GM18498 (cell line): ENCODE results near the gene TAF9.
"Not testable (repeated sequence)": the region's sequence is repeated elsewhere in the genome, so short reads cannot be mapped to it uniquely, and the experiment has no call there.

Experiments used
- ATAC-seq: cut with Tn5 transposase; IDR thresholded peaks from one replicate; pipeline ENCODE4 v1.9.1; 2021; ENCODE audit warnings: mild to moderate bottlenecking, moderate library complexity; ENCODE audit not compliant: unreplicated experiment

TAF9 gene

GRCh38 chr5:69369340-69370121 lies at the start of gene TAF9, which contains the start of the genes AK6 and RAD17:
Gene TAF9 (minus strand): TSS chr5:69369520. CDS start chr5:69365737, 3,783 bp downstream.
Gene AK6 (minus strand): TSS chr5:69369520. CDS start chr5:69369490, 30 bp downstream.
Gene RAD17 (plus strand): TSS chr5:69369818. CDS start chr5:69372209, 2,391 bp downstream.
- peak; percentile 93 for ATAC-seq

- ATAC-seq, result no peak
Observed at GRCh38 chr5:69418554-69418953, 49.2 kb upstream of the TAF9 start.

GRCh38 chr5:69416699-69417098 lies 47.4 kb upstream of the TAF9 start:
- no peak for ATAC-seq

- ATAC-seq, result no peak
Observed at GRCh38 chr5:69416180-69416579, 46.9 kb upstream of the TAF9 start.

GRCh38 chr5:69415584-69415958 lies 46.3 kb upstream of the TAF9 start:
- ATAC-seq, result no peak

- ATAC-seq, result peak; percentile 68
Observed at GRCh38 chr5:69414885-69415583, 45.7 kb upstream of the TAF9 start, which contains the start of gene MARVELD2. Gene MARVELD2 (plus strand): TSS chr5:69415116. CDS start chr5:69419386, 4,270 bp downstream.

- ATAC-seq, result no peak
Observed at GRCh38 chr5:69404659-69405330, 35.5 kb upstream of the TAF9 start.

- ATAC-seq, result no peak
Observed at GRCh38 chr5:69378376-69378775, 9.1 kb upstream of the TAF9 start.

GRCh38 chr5:69374911-69375446 lies 5.7 kb upstream of the TAF9 start:
- peak; percentile 81 for ATAC-seq

GRCh38 chr5:69372394-69372793 lies 3.1 kb upstream of the TAF9 start:
- ATAC-seq, result no peak

- not testable (repeated sequence) for ATAC-seq
Observed at GRCh38 chr5:69370335-69370734, 1.0 kb upstream of the TAF9 start.

GRCh38 chr5:69368458-69369339 lies 621 bp downstream of the TAF9 start:
- no peak for ATAC-seq

GRCh38 chr5:69367697-69368279 lies 1.5 kb downstream of the TAF9 start:
- ATAC-seq, result no peak

GRCh38 chr5:69364850-69365249 lies 4.5 kb downstream of the TAF9 start:
- no peak for ATAC-seq

GRCh38 chr5:69364414-69364813 lies 4.9 kb downstream of the TAF9 start:
- ATAC-seq, result no peak

- ATAC-seq, result no peak
Observed at GRCh38 chr5:69360442-69360841, 8.9 kb downstream of the TAF9 start.

- ATAC-seq, result no peak
Observed at GRCh38 chr5:69359699-69360098, 9.6 kb downstream of the TAF9 start.

- no peak for ATAC-seq
Observed at GRCh38 chr5:69350664-69351063, 18.7 kb downstream of the TAF9 start.

- ATAC-seq, result no peak
Observed at GRCh38 chr5:69343083-69343482, 26.2 kb downstream of the TAF9 start.
